Spinal cord (tissue), 10 donors: ENCODE data around the gene MYLIP. TPM values are rescaled to one million over a fixed set of nuclear protein-coding genes. Genes with fewer than 3 reads are reported as not detected.
A peak's percentile ranks its signal among the peaks of the same experiment; 100 is the strongest.

Source experiments
- DNase-seq, 6 donors: peaks; one replicate each; pipeline versions ENCODE4 v3.0.0 to v3.0.0-alpha.2; 2013 to 2015; ENCODE audit warnings: low spot score in 6 of 6, low read depth in 4 of 6
- H3K27ac ChIP-seq: one replicate; pipeline ENCODE4 v1.5.1; 2013; ENCODE audit warnings: low read depth, low read length, control low read depth
- H3K27me3 ChIP-seq: one replicate; pipeline ENCODE4 v1.6.1; 2013; ENCODE audit warnings: low read length; ENCODE audit not compliant: control insufficient read depth, insufficient read depth
- H3K36me3 ChIP-seq: one replicate; pipeline ENCODE4 v1.6.1; 2013; ENCODE audit warnings: low read length; ENCODE audit not compliant: control insufficient read depth, insufficient read depth
- H3K4me1 ChIP-seq: one replicate; pipeline ENCODE4 v1.6.1; 2013; ENCODE audit warnings: low read length; ENCODE audit not compliant: control insufficient read depth, insufficient read depth
- H3K4me3 ChIP-seq: one replicate; pipeline ENCODE4 v1.5.1; 2013; ENCODE audit warnings: low read depth, low read length, control low read depth
- H3K9me3 ChIP-seq: one replicate; pipeline ENCODE4 v1.6.1; 2013; ENCODE audit warnings: low read length; ENCODE audit not compliant: control insufficient read depth, insufficient read depth
- WGBS: methylation state at CpG from one replicate; pipeline ENCODE4 v1.1.5; 2013; ENCODE audit warnings: missing lambda C conversion rate; ENCODE audit not compliant: insufficient coverage; 5-methylcytosine and 5-hydroxymethylcytosine counted together
- polyA plus RNA-seq, 2 donors: library from polyadenylated mRNA; unstranded; fragments of 120-200 nt; gene quantifications; one replicate each; pipeline ENCODE4 v1.2.1, GENCODE V29; 2013; ENCODE audit not compliant: insufficient read length in 2 of 2
- total RNA-seq, 2 donors: library from RNA; depleted of rRNA in 1 of 2; stranded (reverse); fragments of 120-200 nt in 1 of 2; fragments of >200 nt in 1 of 2; gene quantifications; one replicate each; pipeline versions ENCODE4 v1.2.3 to v1.2.4, GENCODE V29; 2013 to 2014
- donor health status: healthy.

Gene MYLIP
- total and polyA plus RNA-seq, 4 donors, result 16.7 to 24.1 (median 18.8) TPM

DNA sequence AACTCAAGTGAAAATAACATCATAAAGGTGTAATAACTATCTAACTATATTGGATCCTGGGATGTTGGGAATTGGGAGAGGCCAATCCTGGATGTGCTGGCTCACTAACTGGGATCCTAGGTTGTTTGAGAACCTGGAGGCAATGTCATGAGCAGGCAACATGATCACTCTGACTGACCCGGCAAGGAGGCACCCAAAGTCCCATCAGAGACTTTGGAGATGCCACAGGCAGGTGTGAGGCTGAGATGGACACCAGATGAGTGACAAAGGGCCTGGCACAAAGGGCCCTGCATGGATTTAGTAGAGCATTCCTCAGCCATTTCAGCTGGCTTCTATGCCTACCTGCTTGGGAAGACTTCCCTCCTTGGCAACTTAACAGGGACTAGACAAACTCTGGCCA, 38.4 kb upstream of the MYLIP start:
- Histone ChIP-seq H3K9me3 (no peaks in the 10 kb centered on the region), H3K27ac (no peak overlapping the region), H3K4me3 (no peak overlapping the region), H3K27me3 (no peaks in the 10 kb centered on the region), H3K4me1 (no peaks in the 10 kb centered on the region), H3K36me3 (no peaks in the 10 kb centered on the region)
- no peak for DNase-seq
- 92% methylated on average over 1 of the region's 1 CpG for WGBS

GRCh38 chr6:16090920-16091319, 38.0 kb upstream of the MYLIP start:
- Histone ChIP-seq H3K27ac (no peak overlapping the region), H3K27me3 (no peaks in the 10 kb centered on the region), H3K4me1 (no peaks in the 10 kb centered on the region), H3K9me3 (no peaks in the 10 kb centered on the region), H3K36me3 (no peaks in the 10 kb centered on the region), H3K4me3 (no peak overlapping the region)
- no peak for DNase-seq
- WGBS, result no CpG with 5 or more reads among the region's 1 CpG

- no peaks in the 10 kb centered on the region for H3K9me3 ChIP-seq
- no peak overlapping the region for H3K4me3 ChIP-seq
- H3K4me1 ChIP-seq, result no peaks in the 10 kb centered on the region
- H3K36me3 ChIP-seq, result no peaks in the 10 kb centered on the region
- H3K27ac ChIP-seq, result no peak overlapping the region
- no peaks in the 10 kb centered on the region for H3K27me3 ChIP-seq
- no peak for DNase-seq
- 89% methylated on average over 4 of the region's 4 CpGs for WGBS
Measured at GRCh38 chr6:16092140-16092539, 36.7 kb upstream of the MYLIP start.

DNA sequence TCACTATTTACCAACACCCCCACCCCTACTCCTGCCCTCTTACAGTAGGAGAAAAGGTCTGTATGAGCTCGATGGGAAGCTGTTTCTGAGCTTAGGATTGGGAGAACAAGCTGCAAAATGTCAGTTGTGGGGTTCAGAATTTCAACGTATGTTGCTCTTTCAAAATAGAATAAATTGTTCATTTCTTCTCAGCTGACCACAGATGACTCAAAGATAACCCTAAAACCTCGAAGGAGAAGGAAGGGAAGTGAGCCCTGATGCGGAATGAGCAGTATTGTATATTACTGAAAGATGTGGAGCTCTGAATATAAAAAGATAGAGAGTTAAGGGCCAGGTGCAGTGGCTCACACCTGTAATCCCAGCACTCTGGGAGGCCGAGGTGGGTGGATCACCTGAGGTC, 35.9 kb upstream of the MYLIP start:
- H3K27ac ChIP-seq, result no peak overlapping the region
- WGBS, result 100% methylated on average over 1 of the region's 5 CpGs
- H3K9me3 ChIP-seq, result no peaks in the 10 kb centered on the region
- no peaks in the 10 kb centered on the region for H3K36me3 ChIP-seq
- no peak overlapping the region for H3K4me3 ChIP-seq
- no peaks in the 10 kb centered on the region for H3K27me3 ChIP-seq
- no peaks in the 10 kb centered on the region for H3K4me1 ChIP-seq
- no peak for DNase-seq

DNA sequence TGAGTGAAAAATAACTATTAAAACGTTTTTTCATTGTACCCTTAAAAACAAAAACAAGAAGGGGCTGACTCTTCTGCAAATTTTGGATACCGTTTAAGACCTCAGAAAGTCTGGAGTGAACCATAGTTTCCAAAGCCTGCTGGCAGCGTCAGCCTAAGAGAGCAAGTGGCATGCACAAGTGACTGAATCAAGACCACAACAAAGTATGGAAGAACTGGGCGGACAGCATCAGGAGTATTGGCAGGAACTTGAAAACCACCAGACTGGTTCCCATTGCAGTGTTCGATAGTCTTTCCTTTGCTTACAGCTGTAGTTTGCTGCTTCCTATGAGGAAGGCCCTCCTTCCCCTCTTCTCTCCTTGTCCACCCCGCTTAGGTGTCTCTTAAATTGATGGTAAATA, 33.7 kb upstream of the MYLIP start:
- H3K36me3 ChIP-seq, result no peaks in the 10 kb centered on the region
- no peak for DNase-seq
- 88% methylated on average over 2 of the region's 6 CpGs for whole genome bisulfite sequencing
- H3K4me3 ChIP-seq, result no peak overlapping the region
- no peaks in the 10 kb centered on the region for H3K4me1 ChIP-seq
- H3K27ac ChIP-seq, result no peak overlapping the region
- no peaks in the 10 kb centered on the region for H3K27me3 ChIP-seq
- H3K9me3 ChIP-seq, result no peaks in the 10 kb centered on the region

DNA sequence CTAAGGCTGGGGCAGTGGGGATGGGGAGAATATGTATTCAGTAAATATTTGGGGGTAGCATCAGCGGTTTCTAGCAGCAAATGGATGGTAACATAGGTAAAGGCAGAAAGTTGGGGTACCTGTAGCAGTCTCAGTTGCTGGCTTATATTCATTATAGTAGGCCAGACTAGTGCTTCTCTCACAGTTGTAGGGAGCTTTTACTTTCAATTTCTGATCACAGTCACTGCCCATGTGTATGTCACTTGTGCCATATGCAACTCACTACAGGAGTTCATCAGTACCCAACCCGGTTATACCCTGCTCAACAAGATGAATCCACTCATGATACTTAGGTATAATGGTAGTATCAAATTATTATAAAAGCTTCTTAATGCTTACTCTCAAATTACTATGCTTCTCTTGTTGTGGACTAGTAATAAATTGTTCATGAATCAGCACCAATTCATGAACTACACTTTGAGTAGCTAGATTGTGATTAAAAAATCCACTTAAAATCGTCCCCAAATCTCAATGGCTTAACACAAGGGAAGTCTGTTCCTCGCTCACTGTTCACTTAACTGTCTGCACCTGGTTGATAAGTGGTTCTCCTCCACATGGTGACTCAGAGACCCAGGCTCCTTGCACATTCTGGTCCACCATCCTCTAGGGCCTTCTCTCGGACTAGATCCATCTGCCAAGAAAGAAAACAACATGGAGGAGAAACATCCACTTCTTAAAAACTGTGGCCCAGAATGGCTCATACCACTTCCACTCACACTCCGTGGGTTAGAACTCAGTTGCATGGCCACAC, 31.3 kb upstream of the MYLIP start:
- H3K36me3 ChIP-seq, result no peaks in the 10 kb centered on the region
- no peak overlapping the region for H3K4me3 ChIP-seq
- no peak for DNase-seq
- no peaks in the 10 kb centered on the region for H3K27me3 ChIP-seq
- WGBS, result 76% methylated on average over 3 of the region's 6 CpGs
- H3K4me1 ChIP-seq, result no peaks in the 10 kb centered on the region
- no peak overlapping the region for H3K27ac ChIP-seq
- no peaks in the 10 kb centered on the region for H3K9me3 ChIP-seq

DNA sequence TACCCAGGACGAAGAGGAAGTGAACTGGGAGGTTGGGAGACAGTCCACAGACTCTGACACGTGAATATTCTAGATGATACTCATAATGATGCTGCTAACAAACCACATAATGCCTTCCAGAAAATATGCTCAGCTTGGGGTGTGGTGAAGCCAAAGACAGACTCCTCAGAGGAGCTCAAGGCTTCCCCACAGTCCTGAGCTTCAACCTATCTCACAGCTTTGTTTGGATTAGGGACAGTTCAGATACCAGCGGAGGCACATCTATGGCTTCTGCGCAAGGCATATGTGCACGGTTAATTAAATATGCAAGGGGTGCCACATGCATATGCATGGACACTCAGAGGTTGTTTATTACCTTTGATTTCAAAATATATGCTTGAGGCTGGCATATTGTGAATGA, 30.7 kb upstream of the MYLIP start:
- no peak overlapping the region for H3K27ac ChIP-seq
- WGBS, result no CpG with 5 or more reads among the region's 5 CpGs
- H3K4me3 ChIP-seq, result no peak overlapping the region

GRCh38 chr6:16102208-16102607, 26.7 kb upstream of the MYLIP start:
- no peak overlapping the region for H3K27ac ChIP-seq
- no peak for DNase-seq
- H3K9me3 ChIP-seq, result no peaks in the 10 kb centered on the region
- no peaks in the 10 kb centered on the region for H3K27me3 ChIP-seq
- no peaks in the 10 kb centered on the region for H3K36me3 ChIP-seq
- no peak overlapping the region for H3K4me3 ChIP-seq
- 100% methylated on average over 1 of the region's 3 CpGs for WGBS
- no peaks in the 10 kb centered on the region for H3K4me1 ChIP-seq

More for the DNA sequence above, 30.7 kb upstream of the MYLIP start:
- no peaks in the 10 kb centered on the region for H3K27me3 ChIP-seq
- H3K4me1 ChIP-seq, result no peaks in the 10 kb centered on the region
- no peaks in the 10 kb centered on the region for H3K36me3 ChIP-seq
- DNase-seq, result no peak
- H3K9me3 ChIP-seq, result no peaks in the 10 kb centered on the region

DNA sequence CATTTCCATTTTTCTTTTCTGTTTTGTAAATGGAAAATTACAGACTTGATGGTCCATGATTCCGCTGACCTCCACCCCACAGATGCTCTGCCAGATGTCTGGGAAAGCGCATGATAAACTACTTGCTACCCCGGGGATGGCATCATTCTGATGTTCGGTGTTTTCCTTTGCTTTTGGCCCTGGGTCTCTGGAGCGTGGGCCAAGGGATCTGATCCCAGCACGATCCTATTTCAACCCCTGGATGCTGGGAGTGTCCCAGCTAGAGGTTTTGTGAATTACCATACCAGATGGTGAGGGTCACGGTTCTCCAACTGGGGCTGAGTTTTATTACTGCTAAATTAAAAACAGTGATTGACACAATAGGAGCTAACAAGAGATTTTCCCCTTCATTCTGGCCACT, 25.2 kb upstream of the MYLIP start:
- H3K27me3 ChIP-seq, result no peaks in the 10 kb centered on the region
- H3K4me1 ChIP-seq, result no peaks in the 10 kb centered on the region
- no peaks in the 10 kb centered on the region for H3K36me3 ChIP-seq
- H3K9me3 ChIP-seq, result no peaks in the 10 kb centered on the region
- peak in 2 of 6 donors; percentile 17 to 34 for DNase-seq
- no peak overlapping the region for H3K4me3 ChIP-seq
- H3K27ac ChIP-seq, result no peak overlapping the region
- 66% methylated on average over 5 of the region's 7 CpGs for WGBS
